Measurements from ENCODE around the gene PIK3CB. TPM values are rescaled to one million over a fixed set of nuclear protein-coding genes. Genes with fewer than 3 reads are reported as not detected.

Gene PIK3CB
- total and polyA plus RNA-seq, 4 donors: 4.7 to 15.9 (median 11.1) TPM

- TF ChIP-seq CTCF (IDR thresholded peaks at IDR 0.05; ENCODE audit: low read depth, low read length, missing input control) (no peak), ATF3 (IDR thresholded peaks at IDR 0.05) (no peak), FOXA2 (IDR thresholded peaks at IDR 0.05) (no peak), EGR1 (IDR thresholded peaks at IDR 0.05; ENCODE audit: low read depth in 2 of 2) (no peak)
Observed at GRCh38 chr3:138696666-138697370, 137.9 kb downstream of the PIK3CB start (continued).

GRCh38 chr3:138694287-138695007 is 140.3 kb downstream of the PIK3CB start:
- 96% methylated on average over 8 of the region's 8 CpGs for WGBS
- no peak overlapping the region for H3K4me3 ChIP-seq (ENCODE audit: low read depth in 1 of 3, low read length in 3 of 3)
- peaks cover 0 to 4% (median 2%) of the 10 kb centered on the region in 4 donors for H3K36me3 ChIP-seq (ENCODE audit: control insufficient read depth in 4 of 4, insufficient read depth in 3 of 4, low read depth in 1 of 4, low read length in 3 of 4)
- no peak for DNase-seq (ENCODE audit: low spot score)
- no peak overlapping the region for H3K9ac ChIP-seq (ENCODE audit: low read depth in 1 of 2, low read length in 2 of 2)
- H3K9me3 ChIP-seq (ENCODE audit: control insufficient read depth in 4 of 4, low read length in 3 of 4): no peaks in the 10 kb centered on the region
- TF ChIP-seq NR2F2 (IDR thresholded peaks at IDR 0.05) (no peak), JUND (IDR thresholded peaks at IDR 0.05) (no peak), ZBTB33 (IDR thresholded peaks at IDR 0.05) (no peak), MAX (IDR thresholded peaks at IDR 0.05) (no peak), YY1 (IDR thresholded peaks at IDR 0.05) (no peak), HNF4G (IDR thresholded peaks at IDR 0.05) (no peak), TAF1 (conservative IDR thresholded peaks at IDR 0.05) (no peak), GABPA (IDR thresholded peaks at IDR 0.05 in 1 of 2, conservative IDR thresholded peaks at IDR 0.05 in 1 of 2) (no peak), RXRA (IDR thresholded peaks at IDR 0.05) (no peak), ATF3 (IDR thresholded peaks at IDR 0.05) (no peak), RAD21 (IDR thresholded peaks at IDR 0.05) (no peak), SP1 (IDR thresholded peaks at IDR 0.05) (no peak), HNF4A (conservative IDR thresholded peaks at IDR 0.05) (no peak), FOXA2 (IDR thresholded peaks at IDR 0.05) (no peak), CTCF (IDR thresholded peaks at IDR 0.05; ENCODE audit: low read depth, low read length, missing input control) (no peak), FOXA1 (IDR thresholded peaks at IDR 0.05) (no peak), EGR1 (IDR thresholded peaks at IDR 0.05; ENCODE audit: low read depth in 2 of 2) (no peak), REST (IDR thresholded peaks at IDR 0.05) (no peak)
- H3K27me3 ChIP-seq (ENCODE audit: control insufficient read depth in 4 of 4, insufficient read depth in 4 of 4, low read length in 3 of 4): no peaks in the 10 kb centered on the region
- H3K4me1 ChIP-seq (ENCODE audit: control insufficient read depth in 4 of 4, insufficient read depth in 4 of 4, low read length in 3 of 4): no peaks in the 10 kb centered on the region
- no peak overlapping the region for H3K27ac ChIP-seq (ENCODE audit: low read depth in 1 of 2, low read length in 2 of 2)

Measured in liver (tissue), 9 donors.